WERI-Rb-1 (cell line): ENCODE data around the gene KRT81.

Experiments
- DNase-seq: peaks from one replicate; pipeline ENCODE4 v3.0.0-alpha.2; 2020
- H3K27ac ChIP-seq: fragments of 250-450 bp; sonication (Bioruptor Pico); 2 replicates; pipeline ENCODE4 v1.5.1; 2020; ENCODE audit warnings: mild to moderate bottlenecking, moderate library complexity
- H3K27me3 ChIP-seq: fragments of 250-450 bp; sonication (Bioruptor Pico); 2 replicates; pipeline ENCODE4 v1.5.1; 2021; ENCODE audit warnings: mild to moderate bottlenecking, low read depth, moderate library complexity; ENCODE audit not compliant: insufficient read depth, severe bottlenecking
- H3K36me3 ChIP-seq: fragments of 250-450 bp; sonication (Bioruptor Pico); 2 replicates; pipeline ENCODE4 v1.5.1; 2020; ENCODE audit warnings: mild to moderate bottlenecking, moderate library complexity
- H3K4me3 ChIP-seq: 2 replicates; pipeline ENCODE4 v1.5.1; 2011; ENCODE audit warnings: low read depth, mild to moderate bottlenecking, control low read depth, low read length
- H3K9me3 ChIP-seq: fragments of 250-450 bp; sonication (Bioruptor Pico); 2 replicates; pipeline ENCODE4 v1.5.1; 2021; ENCODE audit warnings: mild to moderate bottlenecking, moderate library complexity; ENCODE audit not compliant: severe bottlenecking
- CTCF ChIP-seq: IDR thresholded peaks from 2 replicates; pipeline ENCODE4 v1.5.1; 2011; ENCODE audit warnings: low read depth, mild to moderate bottlenecking, control low read depth, inconsistent platforms, low read length

The KRT81 gene

GRCh38 chr12:52312086-52312485 lies 20.8 kb upstream of the KRT81 start:
- Histone ChIP-seq H3K27me3 (peaks cover 38% of the 10 kb centered on the region), H3K36me3 (no peaks in the 10 kb centered on the region), H3K9me3 (no peaks in the 10 kb centered on the region), H3K4me3 (no peak overlapping the region), H3K27ac (no peak overlapping the region)
- TF ChIP-seq CTCF: no peak
- no peak for DNase-seq

- no peak for TF ChIP-seq CTCF
Observed at GRCh38 chr12:52311285-52311648, 19.9 kb upstream of the KRT81 start.

GRCh38 chr12:52310622-52311284 lies 19.4 kb upstream of the KRT81 start:
- no peaks in the 10 kb centered on the region for H3K9me3 ChIP-seq
- H3K4me3 ChIP-seq: no peak overlapping the region
- H3K27me3 ChIP-seq: peaks cover 45% of the 10 kb centered on the region
- H3K36me3 ChIP-seq: no peaks in the 10 kb centered on the region
- no peak for DNase-seq
- TF ChIP-seq CTCF: no peak
- H3K27ac ChIP-seq: no peak overlapping the region

More at GRCh38 chr12:52311285-52311648, 19.9 kb upstream of the KRT81 start:
- Histone ChIP-seq H3K36me3 (no peaks in the 10 kb centered on the region), H3K9me3 (no peaks in the 10 kb centered on the region), H3K27me3 (peaks cover 44% of the 10 kb centered on the region), H3K27ac (no peak overlapping the region), H3K4me3 (no peak overlapping the region)
- no peak for DNase-seq

- no peak for TF ChIP-seq CTCF
- no peak overlapping the region for H3K27ac ChIP-seq
- H3K27me3 ChIP-seq: peaks cover 45% of the 10 kb centered on the region
- no peak for DNase-seq
- no peaks in the 10 kb centered on the region for H3K36me3 ChIP-seq
- H3K4me3 ChIP-seq: no peak overlapping the region
- no peaks in the 10 kb centered on the region for H3K9me3 ChIP-seq
Observed at GRCh38 chr12:52308806-52309425, 17.6 kb upstream of the KRT81 start.

- H3K36me3 ChIP-seq: no peaks in the 10 kb centered on the region
- TF ChIP-seq CTCF: no peak
- H3K27ac ChIP-seq: no peak overlapping the region
- DNase-seq: peak; percentile 47
- H3K4me3 ChIP-seq: peak overlapping the region; percentile 27
- no peaks in the 10 kb centered on the region for H3K9me3 ChIP-seq
- peaks cover 45% of the 10 kb centered on the region for H3K27me3 ChIP-seq
Observed at GRCh38 chr12:52307836-52308805, 16.8 kb upstream of the KRT81 start.
